Activated B cell treated with CpG ODN at 0.5 μM for 24 hours (primary cell): Measurements from ENCODE around the gene TMIGD3. TPM values are rescaled to one million over a fixed set of nuclear protein-coding genes. Genes with fewer than 3 reads are reported as not detected.

Experiments
- ATAC-seq: fragments of 200-7000 bp; cut with Tn5 transposase; one replicate; pipeline ENCODE4 v1.10.0; 2021; ENCODE audit warnings: low read depth, mild to moderate bottlenecking, moderate library complexity
- CTCF ChIA-PET: fragments of 350-600 bp; sonication (Branson Sonifier 250); formaldehyde crosslinking; loops from one replicate; lab custom pipeline; 2021; ENCODE audit warnings: antibody characterized with exemption; lab: Charles Lee
- POLR2A ChIA-PET: fragments of 350-600 bp; sonication (Branson Sonifier 250); formaldehyde crosslinking; loops from one replicate; lab custom pipeline; 2021; ENCODE audit warnings: antibody characterized with exemption; lab: Charles Lee
- DNase-seq: peaks from one replicate; pipeline ENCODE4 v3.0.0; 2022
- H3K27ac Mint-ChIP-seq: one replicate; pipeline ENCODE4 v1.8.0; 2020; ENCODE audit warnings: mixed read lengths
- H3K27me3 Mint-ChIP-seq: one replicate; pipeline ENCODE4 v1.8.0; 2021; ENCODE audit warnings: mixed read lengths
- H3K36me3 Mint-ChIP-seq: one replicate; pipeline ENCODE4 v1.8.0; 2021; ENCODE audit warnings: low read depth, mixed read lengths
- H3K4me1 Mint-ChIP-seq: one replicate; pipeline ENCODE4 v1.8.0; 2021; ENCODE audit warnings: mixed read lengths
- H3K4me3 Mint-ChIP-seq: one replicate; pipeline ENCODE4 v1.8.0; 2020; ENCODE audit warnings: mild to moderate bottlenecking, mixed read lengths
- H3K9me3 Mint-ChIP-seq: one replicate; pipeline ENCODE4 v1.8.0; 2020; ENCODE audit warnings: mixed read lengths
- CTCF ChIP-seq: fragments of 200-600 bp; IDR thresholded peaks from one replicate; pipeline ENCODE4 v1.8.0; 2022; ENCODE audit warnings: antibody characterized with exemption, mild to moderate bottlenecking
- intact Hi-C: fragments of 100-400 bp; cut with micrococcal nuclease; formaldehyde crosslinking; loops from one replicate; pipeline ENCODE4 v1.15.1; 2024
- total RNA-seq: library from RNA; stranded (reverse); gene quantifications from 2 replicates; pipeline ENCODE4 v1.2.3, GENCODE V29; 2022

The TMIGD3 gene
- total RNA-seq, 1 donor from 2014 or later = not detected

- no peak for TF ChIP-seq CTCF
- Mint-ChIP-seq H3K9me3 (no peaks in the 10 kb centered on the region), H3K4me3 (no peak overlapping the region), H3K27me3 (no peaks in the 10 kb centered on the region), H3K27ac (peak overlapping the region; percentile 30), H3K36me3 (peaks cover 81% of the 10 kb centered on the region), H3K4me1 (peaks cover 49% of the 10 kb centered on the region)
- no peak for DNase-seq
- intact Hi-C loops = no loop called here
- ChIA-PET POLR2A (no interaction called here), CTCF (no interaction called here)
- no peak for ATAC-seq
These were observed 47.8 kb downstream of the TMIGD3 start for GRCh38 chr1:111455642-111456031.

DNA sequence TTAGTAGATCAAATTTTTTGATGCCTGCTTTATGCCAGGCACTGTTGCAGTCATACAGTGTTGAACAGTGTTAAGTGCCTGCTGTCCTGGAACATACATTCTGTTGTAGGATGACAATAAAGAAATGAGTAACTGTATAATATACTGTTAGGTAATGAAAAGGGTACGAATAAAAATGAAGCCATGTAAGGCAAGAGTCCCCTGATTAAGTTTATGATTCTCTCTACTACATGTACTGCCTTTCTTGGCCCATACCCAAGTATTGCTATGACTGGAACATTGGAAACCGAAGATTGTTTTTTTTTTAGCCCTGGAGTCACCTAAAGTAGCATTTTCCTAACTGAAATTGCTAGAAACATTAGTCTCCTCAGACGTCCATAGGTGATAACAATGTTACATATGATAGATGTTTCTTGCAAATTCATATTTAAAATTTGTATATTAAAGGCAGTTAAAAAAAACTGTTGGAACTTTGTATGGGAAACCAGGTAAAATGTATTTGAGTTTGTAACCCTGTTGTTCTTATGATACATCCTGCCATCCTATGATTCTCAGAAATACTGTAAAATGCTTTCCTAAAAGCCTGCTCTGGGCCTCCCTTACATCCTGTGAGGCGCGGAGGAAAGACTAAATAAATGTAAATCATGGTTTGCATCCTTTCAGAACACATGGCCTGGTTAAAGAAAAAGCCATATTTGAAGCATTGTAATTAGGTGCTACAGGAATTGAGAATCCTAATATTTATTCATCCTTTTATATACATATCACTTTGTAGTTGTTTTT lies 48.4 kb downstream of the TMIGD3 start:
- Mint-ChIP-seq H3K27ac (no peak overlapping the region), H3K27me3 (no peaks in the 10 kb centered on the region), H3K4me1 (peaks cover 55% of the 10 kb centered on the region), H3K36me3 (peaks cover 80% of the 10 kb centered on the region), H3K9me3 (no peaks in the 10 kb centered on the region), H3K4me3 (no peak overlapping the region)
- no peak for TF ChIP-seq CTCF
- intact Hi-C loops = no loop called here
- peak; percentile 28 for ATAC-seq
- ChIA-PET CTCF (no interaction called here), POLR2A (no interaction called here)
- DNase-seq = no peak

- Mint-ChIP-seq H3K4me3 (no peak overlapping the region), H3K36me3 (peaks cover 79% of the 10 kb centered on the region), H3K9me3 (no peaks in the 10 kb centered on the region), H3K27me3 (no peaks in the 10 kb centered on the region), H3K27ac (no peak overlapping the region), H3K4me1 (peaks cover 65% of the 10 kb centered on the region)
- intact Hi-C loops = no loop called here
- ChIA-PET CTCF (interaction anchor here (1.0 to 1.9 kb wide), 3 partner anchors 18 to 316 kb away, joined by 4 to 6 read pairs (median 6); no protein-coding TSS in a partner anchor), POLR2A (interaction anchor here (0.7 to 0.8 kb wide), 3 partner anchors 9 to 234 kb away, joined by 3 read pairs; no protein-coding TSS in a partner anchor)
- ATAC-seq = no peak
- TF ChIP-seq CTCF = no peak
- DNase-seq = no peak
These were observed 49.7 kb downstream of the TMIGD3 start for GRCh38 chr1:111453706-111454105.

GRCh38 chr1:111452581-111452980 lies 50.9 kb downstream of the TMIGD3 start:
- H3K27me3 Mint-ChIP-seq = no peaks in the 10 kb centered on the region
- ChIA-PET CTCF (interaction anchor here (1.0 to 1.9 kb wide), 3 partner anchors 19 to 317 kb away, joined by 4 to 6 read pairs (median 6); no protein-coding TSS in a partner anchor), POLR2A (interaction anchor here (5.5 kb wide), 1 partner anchor 55 kb away, joined by 38 read pairs; no protein-coding TSS in a partner anchor)
- H3K36me3 Mint-ChIP-seq = peaks cover 74% of the 10 kb centered on the region
- H3K4me3 Mint-ChIP-seq = no peak overlapping the region
- peaks cover 74% of the 10 kb centered on the region for H3K4me1 Mint-ChIP-seq
- no peak overlapping the region for H3K27ac Mint-ChIP-seq
- ATAC-seq (no peak), DNase-seq (no peak)
- TF ChIP-seq CTCF = no peak
- H3K9me3 Mint-ChIP-seq = no peaks in the 10 kb centered on the region
- intact Hi-C loops = no loop called here

- Mint-ChIP-seq H3K4me1 (peaks cover 77% of the 10 kb centered on the region), H3K27ac (peak overlapping the region; percentile 98), H3K4me3 (peak overlapping the region; percentile 100), H3K9me3 (no peaks in the 10 kb centered on the region), H3K27me3 (no peaks in the 10 kb centered on the region), H3K36me3 (peaks cover 72% of the 10 kb centered on the region)
- no peak for DNase-seq
- TF ChIP-seq CTCF = no peak
- ATAC-seq = no peak
- ChIA-PET CTCF (no interaction called here), POLR2A (interaction anchor here (2.8 to 5.5 kb wide), 2 partner anchors 21 to 57 kb away, joined by 19 to 38 read pairs; no protein-coding TSS in a partner anchor)
- intact Hi-C loops = no loop called here
These were observed 53.2 kb downstream of the TMIGD3 start for GRCh38 chr1:111450185-111450584.
